ENCODE data around the gene GLRX.
"Not testable (repeated sequence)": the region's sequence is repeated elsewhere in the genome, so short reads cannot be mapped to it uniquely, and the experiment has no call there.

- not testable (repeated sequence) for TF ChIP-seq CTCF, POLR2A (IDR thresholded peaks at IDR 0.05)
Measured at GRCh38 chr5:95836971-95837370, 14.4 kb upstream of the GLRX start.

Measured in heart left ventricle (tissue), 13 donors.